B cell (primary cell): ENCODE data around the gene TBL1XR1. TPM values are rescaled to one million over a fixed set of nuclear protein-coding genes. Genes with fewer than 3 reads are reported as not detected.

ENCODE experiments used
- ATAC-seq: fragments of 200-7000 bp; cut with Tn5 transposase; one replicate; pipeline ENCODE4 v1.10.0; 2021; ENCODE audit warnings: low read depth, mild to moderate bottlenecking, moderate number of reproducible peaks, moderate library complexity
- CTCF ChIA-PET: fragments of 350-600 bp; sonication (Branson Sonifier 250); formaldehyde crosslinking; loops from one replicate; lab custom pipeline; 2021; ENCODE audit warnings: antibody characterized with exemption, inconsistent platforms; lab: Charles Lee
- POLR2A ChIA-PET: fragments of 350-600 bp; sonication (Branson Sonifier 250); formaldehyde crosslinking; loops from one replicate; lab custom pipeline; 2021; ENCODE audit warnings: antibody characterized with exemption; lab: Charles Lee
- DNase-seq: peaks from one replicate; pipeline ENCODE4 v3.0.0; 2013
- H2AFZ ChIP-seq: 2 replicates; pipeline ENCODE4 v1.6.1; 2012; ENCODE audit warnings: mild to moderate bottlenecking, low read depth, low read length; ENCODE audit not compliant: insufficient read depth, poor library complexity, severe bottlenecking
- H3K27ac ChIP-seq, 2 donors: 1 replicate in 1 of 2; 2 replicates in 1 of 2; pipeline ENCODE4 v1.5.1; 2012 to 2013; ENCODE audit warnings: low read length in 2 of 2, mild to moderate bottlenecking in 2 of 2, moderate library complexity in 1 of 2
- H3K27me3 ChIP-seq, 4 experiments: fragments of 200-600 bp in 1 of 4; sonication (generic) in 1 of 4; replicated peaks in 1 of 4; 1 replicate in 2 of 4; 2 replicates in 2 of 4; pipeline versions ENCODE4 v1.6.1 to v1.7.0; 2013 to 2016; ENCODE audit warnings: low read length in 3 of 4, mild to moderate bottlenecking in 2 of 4, mixed read lengths in 1 of 4, moderate library complexity in 1 of 4; ENCODE audit not compliant: insufficient read depth in 4 of 4, control insufficient read depth in 3 of 4; ENCODE audit errors: control extremely low read depth in 1 of 4
- H3K36me3 ChIP-seq, 2 experiments: replicated peaks in 1 of 2; 1 replicate in 1 of 2; 2 replicates in 1 of 2; pipeline versions ENCODE4 v1.6.1 to v1.7.1; 2013; ENCODE audit warnings: low read length in 1 of 2; ENCODE audit not compliant: insufficient read depth in 2 of 2, control insufficient read depth in 1 of 2; ENCODE audit errors: control extremely low read depth in 1 of 2, extremely low read depth in 1 of 2
- H3K4me1 ChIP-seq, 2 donors: fragments of 200-600 bp in 1 of 2; sonication (generic) in 1 of 2; 1 replicate in 1 of 2; 2 replicates in 1 of 2; pipeline versions ENCODE4 v1.5.1 to v1.6.1; 2013 to 2017; ENCODE audit warnings: low read length in 2 of 2; ENCODE audit not compliant: control insufficient read depth in 2 of 2, insufficient read depth in 2 of 2
- H3K4me2 ChIP-seq: replicated peaks from 2 replicates; pipeline ENCODE3; 2012; ENCODE audit warnings: mild to moderate bottlenecking, low read depth, low read length; ENCODE audit not compliant: poor library complexity, severe bottlenecking
- H3K4me3 ChIP-seq, 5 experiments: fragments of 200-600 bp in 1 of 5; sonication (generic) in 1 of 5; 1 replicate in 3 of 5; 2 replicates in 2 of 5; pipeline versions ENCODE4 v1.5.1 to v1.7.0; 2011 to 2016; ENCODE audit warnings: low read length in 4 of 5, mild to moderate bottlenecking in 4 of 5, low read depth in 2 of 5, control low read depth in 1 of 5, moderate library complexity in 1 of 5; ENCODE audit not compliant: insufficient read depth in 1 of 5; ENCODE audit errors: control extremely low read depth in 1 of 5, extremely low read depth in 1 of 5
- H3K79me2 ChIP-seq: fragments of 200-600 bp; sonication (generic); one replicate; pipeline ENCODE4 v1.6.0; 2016; ENCODE audit warnings: low read length; ENCODE audit not compliant: control insufficient read depth, insufficient read depth
- H3K9ac ChIP-seq: fragments of 200-600 bp; sonication (generic); 2 replicates; pipeline ENCODE4 v1.6.1; 2017; ENCODE audit warnings: mild to moderate bottlenecking, low read length, moderate library complexity
- H3K9me3 ChIP-seq, 3 donors: one replicate each; pipeline versions ENCODE4 v1.6.1 to v1.7.1; 2013; ENCODE audit warnings: low read length in 2 of 3; ENCODE audit not compliant: control insufficient read depth in 2 of 3, insufficient read depth in 1 of 3; ENCODE audit errors: control extremely low read depth in 1 of 3
- H4K20me1 ChIP-seq: 2 replicates; pipeline ENCODE4 v1.6.0; 2012; ENCODE audit warnings: mild to moderate bottlenecking, low read length; ENCODE audit not compliant: insufficient read depth, control insufficient read depth, poor library complexity, severe bottlenecking
- H3K27ac Mint-ChIP-seq: one replicate; pipeline ENCODE4 v1.8.0; 2021; ENCODE audit warnings: mixed read lengths
- H3K27me3 Mint-ChIP-seq: one replicate; pipeline ENCODE4 v1.8.0; 2021; ENCODE audit warnings: mixed read lengths
- H3K4me1 Mint-ChIP-seq: one replicate; pipeline ENCODE4 v1.8.0; 2021; ENCODE audit warnings: mixed read lengths
- H3K4me3 Mint-ChIP-seq: one replicate; pipeline ENCODE4 v1.8.0; 2021; ENCODE audit warnings: mixed read lengths
- H3K9me3 Mint-ChIP-seq: one replicate; pipeline ENCODE4 v1.8.0; 2022; ENCODE audit warnings: mixed read lengths; ENCODE audit not compliant: insufficient read depth
- EZH2 ChIP-seq: IDR thresholded peaks from 2 replicates; pipeline ENCODE4 v1.6.1; 2012; ENCODE audit warnings: borderline replicate concordance, low read depth, mild to moderate bottlenecking, moderate library complexity, low read length; ENCODE audit not compliant: insufficient read depth, poor library complexity, severe bottlenecking
- WGBS: methylation state at CpG from one replicate; pipeline ENCODE4 v1.1.5; 2013; ENCODE audit warnings: missing lambda C conversion rate; ENCODE audit not compliant: insufficient coverage; 5-methylcytosine and 5-hydroxymethylcytosine counted together
- intact Hi-C: fragments of 100-400 bp; cut with micrococcal nuclease; formaldehyde crosslinking; loops from one replicate; pipeline ENCODE4 v1.10.0; 2022
- polyA plus RNA-seq: library from polyadenylated mRNA; depleted of rRNA; stranded (reverse); fragments of >200 nt; gene quantifications from 2 replicates; pipeline ENCODE4 v1.2.3, GENCODE V29; 2012
- total RNA-seq, 2 donors: library from RNA; stranded (reverse); fragments of 120-200 nt in 1 of 2; gene quantifications; 1 replicate in 1 of 2; 2 replicates in 1 of 2; pipeline versions ENCODE4 v1.2.3 to v1.2.4, GENCODE V29; 2013 to 2022
- TF ChIP-seq, protein P1 (sequence below): fragments of 200-600 bp; IDR thresholded peaks from one replicate; pipeline ENCODE4 v1.8.0; 2022; ENCODE audit warnings: antibody characterized with exemption, mild to moderate bottlenecking

Gene TBL1XR1
- total and polyA plus RNA-seq, 2 donors (not counting 1 experiment from before 2014, with no cell fraction given), result 17.6 to 128 TPM

DNA sequence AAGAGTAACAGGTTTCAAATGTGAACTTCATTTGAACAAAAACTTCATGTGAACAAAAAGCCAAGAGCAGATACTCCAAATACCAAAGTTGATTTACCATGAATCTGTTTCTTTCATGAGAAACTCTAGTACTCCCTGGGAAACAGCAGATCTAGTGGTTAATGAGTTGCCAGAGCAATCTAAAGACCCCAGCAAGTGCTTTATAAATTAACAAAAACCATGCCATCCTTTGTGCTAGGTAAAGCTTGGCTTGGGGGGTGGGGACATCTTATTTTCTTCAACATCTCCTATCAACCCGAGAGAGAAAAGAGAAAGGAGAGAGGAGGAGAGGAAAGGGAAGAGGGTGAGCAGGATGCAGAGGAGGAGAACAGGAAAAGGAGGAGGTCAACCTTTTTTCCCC lies 100.7 kb downstream of the TBL1XR1 start:
- peaks cover 91% of the 10 kb centered on the region for H3K79me2 ChIP-seq
- H3K27ac Mint-ChIP-seq, result peak overlapping the region; percentile 35
- no peak overlapping the region for H3K4me3 Mint-ChIP-seq
- no peak overlapping the region for H2AFZ ChIP-seq
- no peaks in the 10 kb centered on the region for H3K27me3 Mint-ChIP-seq
- DNase-seq (no peak), ATAC-seq (no peak)
- H3K4me1 ChIP-seq, result no peaks in the 10 kb centered on the region
- H3K4me3 ChIP-seq, result no peak overlapping the region
- no peak for TF ChIP-seq EZH2
- TF ChIP-seq, protein P1, sequence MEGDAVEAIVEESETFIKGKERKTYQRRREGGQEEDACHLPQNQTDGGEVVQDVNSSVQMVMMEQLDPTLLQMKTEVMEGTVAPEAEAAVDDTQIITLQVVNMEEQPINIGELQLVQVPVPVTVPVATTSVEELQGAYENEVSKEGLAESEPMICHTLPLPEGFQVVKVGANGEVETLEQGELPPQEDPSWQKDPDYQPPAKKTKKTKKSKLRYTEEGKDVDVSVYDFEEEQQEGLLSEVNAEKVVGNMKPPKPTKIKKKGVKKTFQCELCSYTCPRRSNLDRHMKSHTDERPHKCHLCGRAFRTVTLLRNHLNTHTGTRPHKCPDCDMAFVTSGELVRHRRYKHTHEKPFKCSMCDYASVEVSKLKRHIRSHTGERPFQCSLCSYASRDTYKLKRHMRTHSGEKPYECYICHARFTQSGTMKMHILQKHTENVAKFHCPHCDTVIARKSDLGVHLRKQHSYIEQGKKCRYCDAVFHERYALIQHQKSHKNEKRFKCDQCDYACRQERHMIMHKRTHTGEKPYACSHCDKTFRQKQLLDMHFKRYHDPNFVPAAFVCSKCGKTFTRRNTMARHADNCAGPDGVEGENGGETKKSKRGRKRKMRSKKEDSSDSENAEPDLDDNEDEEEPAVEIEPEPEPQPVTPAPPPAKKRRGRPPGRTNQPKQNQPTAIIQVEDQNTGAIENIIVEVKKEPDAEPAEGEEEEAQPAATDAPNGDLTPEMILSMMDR, result no peak
- no CpG with 5 or more reads among the region's 1 CpG for WGBS
- intact Hi-C loops, result no loop called here
- peaks cover 30% of the 10 kb centered on the region for H4K20me1 ChIP-seq
- H3K9me3 Mint-ChIP-seq, result peaks cover 11% of the 10 kb centered on the region
- CTCF ChIA-PET, result no interaction called here
- peaks cover 31% of the 10 kb centered on the region for H3K4me1 Mint-ChIP-seq
- no peaks in the 10 kb centered on the region for H3K27me3 ChIP-seq
- peaks cover 5 to 9% of the 10 kb centered on the region in 2 experiments for H3K36me3 ChIP-seq
- POLR2A ChIA-PET, result no interaction called here
- H3K9ac ChIP-seq, result no peak overlapping the region
- peak overlapping the region in 1 of 2 donors; percentile 57 for H3K27ac ChIP-seq
- no peak overlapping the region for H3K4me2 ChIP-seq
- peaks cover 3 to 11% (median 8%) of the 10 kb centered on the region in 3 donors for H3K9me3 ChIP-seq

DNA sequence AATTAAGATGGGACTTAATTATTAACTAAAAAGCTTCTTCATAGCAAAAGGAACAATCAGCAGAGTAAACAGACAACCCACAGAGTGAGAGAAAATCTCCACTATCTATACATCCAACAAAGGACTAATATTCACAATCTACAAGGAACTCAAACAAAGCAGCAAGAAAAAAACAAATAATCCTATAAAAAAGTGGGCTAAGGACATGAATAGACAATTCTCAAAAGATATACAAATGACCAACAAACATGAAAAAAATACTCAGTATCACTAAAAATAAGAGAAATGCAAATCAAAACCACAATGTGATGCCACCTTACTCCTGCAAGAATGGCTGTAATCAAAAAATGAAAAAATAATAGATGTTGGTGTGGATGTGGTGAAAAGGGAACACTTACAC lies 103.3 kb downstream of the TBL1XR1 start:
- Histone ChIP-seq H3K27ac (no peak overlapping the region), H3K9ac (no peak overlapping the region), H3K36me3 (peaks cover 7 to 12% of the 10 kb centered on the region in 2 experiments), H3K4me3 (no peak overlapping the region), H3K4me1 (peaks cover 16 to 18% of the 10 kb centered on the region in 2 donors), H3K79me2 (peaks cover 90% of the 10 kb centered on the region), H2AFZ (no peak overlapping the region), H3K9me3 (peaks cover 5 to 14% (median 13%) of the 10 kb centered on the region in 3 donors), H3K27me3 (no peaks in the 10 kb centered on the region), H3K4me2 (no peak overlapping the region), H4K20me1 (peaks cover 35% of the 10 kb centered on the region)
- no peak overlapping the region for H3K27ac Mint-ChIP-seq
- CTCF ChIA-PET, result interaction anchor here (0.8 kb wide), 1 partner anchor 57 kb away, joined by 3 read pairs; no protein-coding TSS in a partner anchor
- DNase-seq, result no peak
- H3K27me3 Mint-ChIP-seq, result no peaks in the 10 kb centered on the region
- no peak overlapping the region for H3K4me3 Mint-ChIP-seq
- ATAC-seq, result no peak
- POLR2A ChIA-PET, result no interaction called here
- peaks cover 11% of the 10 kb centered on the region for H3K9me3 Mint-ChIP-seq
- intact Hi-C loops, result no loop called here
- TF ChIP-seq, protein P1, result no peak
- TF ChIP-seq EZH2, result no peak
- H3K4me1 Mint-ChIP-seq, result peaks cover 50% of the 10 kb centered on the region
